ENCODE results near the gene ALK.

DNA sequence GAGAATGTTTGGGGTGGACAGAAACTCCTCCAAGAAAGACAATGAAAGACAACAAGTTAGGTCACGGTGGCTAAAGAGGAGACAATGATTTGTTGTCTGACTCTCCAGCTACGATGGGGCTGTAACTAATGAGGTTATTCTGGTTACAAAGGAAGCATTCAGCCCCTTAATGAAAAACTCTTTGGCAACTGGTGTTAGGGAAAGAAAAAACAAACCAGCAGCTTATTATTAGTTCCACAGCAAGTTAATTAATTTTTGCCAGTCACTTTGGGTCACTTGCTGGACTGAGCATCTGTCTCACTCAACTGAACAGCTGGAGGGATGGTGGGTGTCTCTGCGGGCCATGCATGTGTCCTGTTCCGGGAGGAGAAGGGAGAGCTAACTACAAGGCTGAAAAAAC is 263.7 kb downstream of the ALK start:
- TF ChIP-seq, protein P1, sequence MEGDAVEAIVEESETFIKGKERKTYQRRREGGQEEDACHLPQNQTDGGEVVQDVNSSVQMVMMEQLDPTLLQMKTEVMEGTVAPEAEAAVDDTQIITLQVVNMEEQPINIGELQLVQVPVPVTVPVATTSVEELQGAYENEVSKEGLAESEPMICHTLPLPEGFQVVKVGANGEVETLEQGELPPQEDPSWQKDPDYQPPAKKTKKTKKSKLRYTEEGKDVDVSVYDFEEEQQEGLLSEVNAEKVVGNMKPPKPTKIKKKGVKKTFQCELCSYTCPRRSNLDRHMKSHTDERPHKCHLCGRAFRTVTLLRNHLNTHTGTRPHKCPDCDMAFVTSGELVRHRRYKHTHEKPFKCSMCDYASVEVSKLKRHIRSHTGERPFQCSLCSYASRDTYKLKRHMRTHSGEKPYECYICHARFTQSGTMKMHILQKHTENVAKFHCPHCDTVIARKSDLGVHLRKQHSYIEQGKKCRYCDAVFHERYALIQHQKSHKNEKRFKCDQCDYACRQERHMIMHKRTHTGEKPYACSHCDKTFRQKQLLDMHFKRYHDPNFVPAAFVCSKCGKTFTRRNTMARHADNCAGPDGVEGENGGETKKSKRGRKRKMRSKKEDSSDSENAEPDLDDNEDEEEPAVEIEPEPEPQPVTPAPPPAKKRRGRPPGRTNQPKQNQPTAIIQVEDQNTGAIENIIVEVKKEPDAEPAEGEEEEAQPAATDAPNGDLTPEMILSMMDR (conservative IDR thresholded peaks at IDR 0.05): no peak
- no peak for TF ChIP-seq ZFX (IDR thresholded peaks at IDR 0.05)
